ENCODE results near the gene SORT1. TPM values are rescaled to one million over a fixed set of nuclear protein-coding genes. Genes with fewer than 3 reads are reported as not detected.

SORT1 gene
- total RNA-seq, 3 donors from 2014 or later: 89.8 to 109 (median 107) TPM

DNA sequence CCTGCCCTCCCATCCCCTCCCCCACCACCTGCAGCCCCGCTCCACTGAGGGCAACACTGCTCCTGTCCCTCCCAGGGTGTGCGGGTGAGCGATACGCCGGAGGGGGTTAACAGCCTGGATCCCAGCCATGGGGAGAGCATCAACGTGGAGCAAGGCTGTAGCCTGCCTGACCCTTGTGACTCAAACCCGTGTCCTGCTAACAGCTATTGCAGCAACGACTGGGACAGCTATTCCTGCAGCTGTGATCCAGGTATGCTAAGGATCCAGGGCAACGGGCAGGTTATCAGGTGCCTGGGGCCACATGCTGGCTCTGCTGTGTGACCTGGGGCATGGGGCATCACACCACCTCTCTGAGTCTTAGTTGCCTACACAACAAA, 133.4 kb downstream of the SORT1 start:
- intact Hi-C loops (cut with DNase I, micrococcal nuclease): loop anchor here in 1 of 2 donors (5.0 kb wide), 1 partner anchor 133 kb away; the partner anchor contains the start of gene SORT1
- DNase-seq: peak in 1 of 3 donors; percentile 44
- TF ChIP-seq, protein P1, sequence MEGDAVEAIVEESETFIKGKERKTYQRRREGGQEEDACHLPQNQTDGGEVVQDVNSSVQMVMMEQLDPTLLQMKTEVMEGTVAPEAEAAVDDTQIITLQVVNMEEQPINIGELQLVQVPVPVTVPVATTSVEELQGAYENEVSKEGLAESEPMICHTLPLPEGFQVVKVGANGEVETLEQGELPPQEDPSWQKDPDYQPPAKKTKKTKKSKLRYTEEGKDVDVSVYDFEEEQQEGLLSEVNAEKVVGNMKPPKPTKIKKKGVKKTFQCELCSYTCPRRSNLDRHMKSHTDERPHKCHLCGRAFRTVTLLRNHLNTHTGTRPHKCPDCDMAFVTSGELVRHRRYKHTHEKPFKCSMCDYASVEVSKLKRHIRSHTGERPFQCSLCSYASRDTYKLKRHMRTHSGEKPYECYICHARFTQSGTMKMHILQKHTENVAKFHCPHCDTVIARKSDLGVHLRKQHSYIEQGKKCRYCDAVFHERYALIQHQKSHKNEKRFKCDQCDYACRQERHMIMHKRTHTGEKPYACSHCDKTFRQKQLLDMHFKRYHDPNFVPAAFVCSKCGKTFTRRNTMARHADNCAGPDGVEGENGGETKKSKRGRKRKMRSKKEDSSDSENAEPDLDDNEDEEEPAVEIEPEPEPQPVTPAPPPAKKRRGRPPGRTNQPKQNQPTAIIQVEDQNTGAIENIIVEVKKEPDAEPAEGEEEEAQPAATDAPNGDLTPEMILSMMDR (IDR thresholded peaks at IDR 0.05): no peak
- no peaks in the 10 kb centered on the region for H3K4me1 ChIP-seq (ENCODE audit: low read depth)
- no peak for ATAC-seq
- H3K36me3 ChIP-seq (ENCODE audit: low read depth): no peaks in the 10 kb centered on the region
- no peaks in the 10 kb centered on the region for H3K9me3 ChIP-seq
- H3K4me3 ChIP-seq: no peak overlapping the region

DNA sequence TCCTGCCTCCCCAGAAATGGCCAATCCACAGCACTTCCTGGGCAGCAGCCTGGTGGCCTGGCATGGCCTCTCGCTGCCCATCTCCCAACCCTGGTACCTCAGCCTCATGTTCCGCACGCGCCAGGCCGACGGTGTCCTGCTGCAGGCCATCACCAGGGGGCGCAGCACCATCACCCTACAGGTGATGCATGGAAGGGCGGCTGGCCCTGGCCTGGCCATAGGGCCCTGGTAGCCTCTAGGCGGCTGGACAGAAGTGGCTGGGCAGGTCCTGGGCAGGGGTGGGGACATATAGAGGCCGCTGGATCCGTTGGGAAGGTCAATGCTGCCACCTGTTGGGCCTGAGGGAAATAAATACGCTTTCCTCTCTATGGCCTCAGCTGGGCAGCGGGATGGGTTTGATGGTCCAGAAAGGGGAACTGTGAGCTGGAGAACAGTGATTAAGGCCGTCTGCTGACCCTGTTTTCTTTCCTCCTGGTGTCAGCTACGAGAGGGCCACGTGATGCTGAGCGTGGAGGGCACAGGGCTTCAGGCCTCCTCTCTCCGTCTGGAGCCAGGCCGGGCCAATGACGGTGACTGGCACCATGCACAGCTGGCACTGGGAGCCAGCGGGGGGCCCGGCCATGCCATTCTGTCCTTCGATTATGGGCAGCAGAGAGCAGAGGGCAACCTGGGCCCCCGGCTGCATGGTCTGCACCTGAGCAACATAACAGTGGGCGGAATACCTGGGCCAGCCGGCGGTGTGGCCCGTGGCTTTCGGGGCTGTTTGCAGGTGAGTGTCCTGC, 133.9 kb downstream of the SORT1 start:
- intact Hi-C loops (cut with DNase I, micrococcal nuclease): loop anchor here in 1 of 2 donors (5.0 kb wide), 1 partner anchor 134 kb away; the partner anchor contains the start of gene SORT1

DNA sequence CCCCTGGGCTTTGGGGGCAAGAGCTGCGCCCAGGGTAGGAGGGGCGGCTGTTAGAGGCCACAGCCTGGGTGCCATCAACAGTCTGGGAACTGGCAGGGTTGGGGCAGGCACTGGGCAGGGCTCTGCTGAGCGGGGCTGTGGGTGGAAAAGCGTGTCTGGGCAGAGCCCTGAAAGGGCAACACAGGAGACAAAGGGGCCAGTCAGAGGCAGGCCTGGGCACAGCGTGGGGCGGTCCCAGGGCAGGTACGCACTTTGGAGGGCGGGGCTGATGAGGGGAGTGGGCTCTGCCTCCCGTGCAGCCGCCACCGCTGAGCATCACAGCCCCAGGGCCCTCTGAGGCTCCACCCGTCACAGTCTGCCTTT, 134.5 kb downstream of the SORT1 start:
- Histone ChIP-seq H3K36me3 (ENCODE audit: low read depth) (no peaks in the 10 kb centered on the region), H3K4me3 (no peak overlapping the region), H3K9me3 (no peaks in the 10 kb centered on the region), H3K4me1 (ENCODE audit: low read depth) (no peaks in the 10 kb centered on the region)
- intact Hi-C loops (cut with DNase I, micrococcal nuclease): loop anchor here in 1 of 2 donors (5.0 kb wide), 1 partner anchor 134 kb away; the partner anchor contains the start of gene SORT1
- ATAC-seq (peak; percentile 2), DNase-seq (no peak)
- TF ChIP-seq, protein P1 (IDR thresholded peaks at IDR 0.05): no peak

More for the DNA sequence above, 133.9 kb downstream of the SORT1 start:
- DNase-seq: peak; percentile 86 to 90 (median 87)
- no peaks in the 10 kb centered on the region for H3K4me1 ChIP-seq (ENCODE audit: low read depth)
- H3K9me3 ChIP-seq: no peaks in the 10 kb centered on the region
- no peaks in the 10 kb centered on the region for H3K36me3 ChIP-seq (ENCODE audit: low read depth)
- ATAC-seq: peak; percentile 95
- TF ChIP-seq, protein P1 (IDR thresholded peaks at IDR 0.05): peak; percentile 92
- H3K4me3 ChIP-seq: no peak overlapping the region

DNA sequence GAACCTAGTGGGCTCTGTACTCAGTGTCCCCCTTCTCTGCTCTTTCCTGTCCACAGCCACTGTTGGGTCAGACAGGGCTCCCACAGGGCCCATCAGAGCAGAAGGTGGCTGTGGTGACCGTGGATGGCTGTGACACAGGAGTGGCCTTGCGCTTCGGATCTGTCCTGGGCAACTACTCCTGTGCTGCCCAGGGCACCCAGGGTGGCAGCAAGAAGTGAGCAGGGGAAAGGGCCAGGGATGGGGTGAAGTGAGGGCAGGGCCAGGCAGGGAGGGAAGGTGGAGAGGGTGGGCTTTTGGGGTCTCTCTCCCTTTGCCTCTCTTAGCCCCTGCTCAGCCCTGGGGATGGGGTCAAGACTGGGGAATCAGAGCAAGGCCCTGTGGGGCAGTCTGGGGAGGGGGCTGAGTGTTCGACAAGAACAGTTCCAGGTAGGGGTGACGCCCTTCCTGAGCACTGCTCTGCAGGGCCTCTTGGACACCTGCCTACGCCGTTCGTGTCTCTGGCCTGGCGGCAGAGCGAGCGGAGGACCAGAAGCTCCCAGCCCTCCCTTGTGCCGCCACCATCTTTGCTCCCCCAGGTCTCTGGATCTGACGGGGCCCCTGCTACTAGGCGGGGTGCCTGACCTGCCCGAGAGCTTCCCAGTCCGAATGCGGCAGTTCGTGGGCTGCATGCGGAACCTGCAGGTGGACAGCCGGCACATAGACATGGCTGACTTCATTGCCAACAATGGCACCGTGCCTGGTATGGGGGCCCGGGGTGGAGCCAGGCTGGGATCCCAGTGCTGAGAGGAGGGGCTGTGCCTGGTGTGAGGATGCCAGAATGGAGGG, 135.3 kb downstream of the SORT1 start:
- DNase-seq (peak in 1 of 3 donors; percentile 49), ATAC-seq (no peak)
- Histone ChIP-seq H3K4me1 (ENCODE audit: low read depth) (no peaks in the 10 kb centered on the region), H3K36me3 (ENCODE audit: low read depth) (no peaks in the 10 kb centered on the region), H3K9me3 (no peaks in the 10 kb centered on the region), H3K4me3 (no peak overlapping the region)
- TF ChIP-seq, protein P1 (IDR thresholded peaks at IDR 0.05): no peak
- intact Hi-C loops (cut with DNase I, micrococcal nuclease): loop anchor here in 1 of 2 donors (5.0 kb wide), 1 partner anchor 135 kb away; the partner anchor contains the start of gene SORT1

DNA sequence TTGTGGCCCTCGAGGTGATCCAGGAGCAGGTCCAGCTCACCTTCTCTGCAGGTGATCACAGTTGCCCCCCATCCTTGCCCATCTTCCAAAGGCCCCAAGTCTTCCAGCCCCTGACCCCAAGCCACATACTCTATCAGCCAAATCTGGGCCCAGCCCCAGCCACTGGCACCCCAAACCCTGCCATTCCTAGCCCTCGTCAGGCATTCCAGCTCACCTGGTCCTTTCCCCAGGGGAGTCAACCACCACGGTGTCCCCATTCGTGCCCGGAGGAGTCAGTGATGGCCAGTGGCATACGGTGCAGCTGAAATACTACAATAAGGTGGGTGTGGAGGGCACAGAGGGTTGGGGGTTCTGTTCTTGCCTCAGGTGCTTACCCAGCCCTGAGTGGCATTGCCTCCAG, 136.1 kb downstream of the SORT1 start:
- TF ChIP-seq, protein P1 (IDR thresholded peaks at IDR 0.05): no peak
- H3K36me3 ChIP-seq (ENCODE audit: low read depth): no peaks in the 10 kb centered on the region
- H3K4me1 ChIP-seq (ENCODE audit: low read depth): no peaks in the 10 kb centered on the region
- no peak for DNase-seq
- intact Hi-C loops (cut with DNase I, micrococcal nuclease): loop anchor here in 1 of 2 donors (5.0 kb wide), 1 partner anchor 136 kb away; the partner anchor contains the start of gene SORT1
- ATAC-seq: no peak
- H3K9me3 ChIP-seq: no peaks in the 10 kb centered on the region
- no peak overlapping the region for H3K4me3 ChIP-seq
